ENCODE results near the gene CNOT8.

Gene CNOT8

DNA sequence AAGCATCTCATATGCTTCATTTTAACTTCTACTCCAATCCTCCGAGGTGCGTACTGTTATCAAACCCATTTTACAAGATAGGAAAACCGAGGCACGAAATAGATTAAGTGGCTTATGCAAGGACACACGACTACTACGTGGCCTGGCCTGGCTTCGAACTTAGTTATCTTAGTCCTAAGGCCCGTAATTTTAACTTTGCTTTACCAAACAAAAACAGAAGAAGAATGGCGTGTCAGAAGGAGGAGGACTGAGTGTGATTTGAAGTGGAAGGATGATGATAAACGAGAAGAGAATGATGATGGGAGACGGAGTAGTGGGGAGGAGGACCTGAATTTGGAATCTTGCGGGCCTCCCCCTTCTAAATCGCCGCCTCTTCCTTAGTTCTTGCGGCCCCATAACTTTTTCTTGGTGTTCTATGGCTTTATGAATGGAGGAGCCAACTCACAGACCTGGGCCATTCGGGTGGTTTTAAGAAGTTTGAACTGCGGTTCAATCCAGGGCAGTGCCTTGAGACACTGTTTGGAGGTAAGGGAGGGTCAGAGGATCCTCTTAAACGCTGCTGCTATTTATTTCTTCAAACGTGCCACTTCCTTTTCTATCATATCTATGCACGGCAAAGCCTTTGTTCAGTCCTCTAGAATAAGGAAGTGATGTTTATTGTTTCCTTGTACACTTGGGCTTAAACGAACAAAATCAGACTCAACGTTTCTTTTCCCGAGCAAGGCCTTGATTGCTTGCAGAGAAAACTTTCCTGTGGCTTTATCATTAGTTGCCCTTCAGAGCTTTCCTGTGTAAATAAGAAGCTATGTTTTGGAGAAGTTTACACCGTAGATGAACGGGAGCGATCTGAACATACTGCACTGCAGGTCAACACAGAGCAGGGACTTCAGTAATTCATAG, 795 bp downstream of the CNOT8 start:
- DNase-seq (ENCODE audit: insufficient read length, low spot score), result no peak
- no peak for FAIRE-seq
- TF ChIP-seq, protein P1, sequence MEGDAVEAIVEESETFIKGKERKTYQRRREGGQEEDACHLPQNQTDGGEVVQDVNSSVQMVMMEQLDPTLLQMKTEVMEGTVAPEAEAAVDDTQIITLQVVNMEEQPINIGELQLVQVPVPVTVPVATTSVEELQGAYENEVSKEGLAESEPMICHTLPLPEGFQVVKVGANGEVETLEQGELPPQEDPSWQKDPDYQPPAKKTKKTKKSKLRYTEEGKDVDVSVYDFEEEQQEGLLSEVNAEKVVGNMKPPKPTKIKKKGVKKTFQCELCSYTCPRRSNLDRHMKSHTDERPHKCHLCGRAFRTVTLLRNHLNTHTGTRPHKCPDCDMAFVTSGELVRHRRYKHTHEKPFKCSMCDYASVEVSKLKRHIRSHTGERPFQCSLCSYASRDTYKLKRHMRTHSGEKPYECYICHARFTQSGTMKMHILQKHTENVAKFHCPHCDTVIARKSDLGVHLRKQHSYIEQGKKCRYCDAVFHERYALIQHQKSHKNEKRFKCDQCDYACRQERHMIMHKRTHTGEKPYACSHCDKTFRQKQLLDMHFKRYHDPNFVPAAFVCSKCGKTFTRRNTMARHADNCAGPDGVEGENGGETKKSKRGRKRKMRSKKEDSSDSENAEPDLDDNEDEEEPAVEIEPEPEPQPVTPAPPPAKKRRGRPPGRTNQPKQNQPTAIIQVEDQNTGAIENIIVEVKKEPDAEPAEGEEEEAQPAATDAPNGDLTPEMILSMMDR (IDR thresholded peaks at IDR 0.05; ENCODE audit: insufficient read depth, missing control alignments), result no peak

DNA sequence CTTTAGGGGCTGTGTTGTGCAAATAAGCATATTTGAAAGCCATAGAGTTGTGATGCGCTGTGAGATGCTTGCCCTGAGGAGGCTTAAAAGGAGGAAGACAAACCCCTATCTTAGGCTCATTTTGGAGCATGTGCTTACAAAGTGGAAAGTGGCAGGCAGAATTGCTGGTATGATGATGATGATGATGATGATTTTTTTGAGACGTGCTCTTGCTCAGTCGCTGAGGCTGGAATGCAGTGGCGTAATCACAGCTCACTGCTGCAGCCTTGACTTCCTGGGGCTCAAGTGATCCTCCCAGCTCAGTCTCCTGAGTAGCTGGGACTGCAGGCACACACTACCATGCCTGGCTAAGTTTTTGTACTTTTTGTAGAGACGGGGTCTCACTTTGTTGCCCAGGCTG, 1.7 kb downstream of the CNOT8 start:
- no peak for DNase-seq (ENCODE audit: insufficient read length, low spot score)
- no peak for FAIRE-seq
- TF ChIP-seq, protein P1 (IDR thresholded peaks at IDR 0.05; ENCODE audit: insufficient read depth, missing control alignments), result no peak

DNA sequence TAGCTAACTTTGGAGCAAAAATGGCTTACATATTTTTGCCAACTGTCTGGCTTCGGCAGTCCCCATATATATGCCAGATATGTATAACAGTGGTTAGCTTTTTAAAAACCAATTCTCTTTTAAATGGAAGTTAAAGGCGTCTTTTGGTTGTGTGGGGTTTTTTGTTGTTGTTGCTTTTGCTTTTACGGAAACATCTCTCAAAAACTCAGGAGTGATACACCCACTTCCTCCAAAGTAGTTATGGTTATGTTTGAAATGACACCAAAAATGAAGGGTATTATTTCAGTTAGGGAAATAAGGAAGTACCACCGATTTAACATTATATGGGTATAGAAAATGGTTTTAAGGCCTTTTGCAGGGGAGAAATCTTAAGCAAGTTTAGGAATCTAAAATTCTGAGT, 2.3 kb downstream of the CNOT8 start:
- TF ChIP-seq, protein P1 (IDR thresholded peaks at IDR 0.05; ENCODE audit: insufficient read depth, missing control alignments), result no peak
- FAIRE-seq (no peak), DNase-seq (ENCODE audit: insufficient read length, low spot score) (no peak)

GRCh38 chr5:154861946-154862345, 3.5 kb downstream of the CNOT8 start:
- TF ChIP-seq, protein P1 (IDR thresholded peaks at IDR 0.05; ENCODE audit: insufficient read depth, missing control alignments), result no peak
- FAIRE-seq (no peak), DNase-seq (ENCODE audit: insufficient read length, low spot score) (no peak)

GRCh38 chr5:154862766-154863165, 4.3 kb downstream of the CNOT8 start:
- DNase-seq (ENCODE audit: insufficient read length, low spot score) (no peak), FAIRE-seq (no peak)

DNA sequence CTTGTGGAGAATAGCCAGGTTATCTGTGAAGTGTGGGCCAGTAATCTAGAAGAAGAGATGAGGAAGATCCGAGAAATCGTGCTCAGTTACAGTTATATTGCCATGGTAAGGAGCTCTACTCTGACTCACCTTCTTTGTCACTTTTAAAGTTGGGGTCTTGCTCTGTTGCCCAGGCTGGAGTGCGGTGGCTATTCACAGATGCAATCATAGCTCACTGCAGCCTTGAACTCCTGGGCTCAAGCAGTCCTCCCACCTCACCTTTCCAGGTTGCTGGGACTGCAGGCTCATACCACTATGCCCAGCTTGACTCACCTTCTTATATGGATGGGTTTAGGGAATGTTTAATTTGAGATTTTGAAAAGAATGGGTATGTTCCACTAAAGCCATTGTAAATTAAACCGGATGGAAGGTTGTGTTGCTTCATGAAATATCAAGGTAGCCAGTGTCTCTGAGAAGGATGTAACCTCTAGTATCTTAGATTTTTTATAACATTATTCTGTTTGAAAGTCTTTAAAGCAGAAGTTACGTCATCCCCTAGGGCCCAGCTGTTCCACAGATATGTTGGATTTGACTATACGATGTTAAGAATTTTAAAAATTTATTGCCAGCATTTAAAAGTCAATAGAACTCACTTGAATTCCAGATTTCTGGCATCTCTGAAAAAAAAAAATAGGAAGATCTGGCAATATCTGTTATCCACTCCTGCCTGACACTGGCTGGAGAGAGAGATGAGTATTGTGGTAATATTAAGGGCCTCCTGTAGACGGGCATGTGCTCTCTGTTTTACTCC, 5.1 kb downstream of the CNOT8 start:
- TF ChIP-seq, protein P1 (IDR thresholded peaks at IDR 0.05; ENCODE audit: insufficient read depth, missing control alignments), result no peak
- FAIRE-seq, result no peak
- no peak for DNase-seq (ENCODE audit: insufficient read length, low spot score)

More at GRCh38 chr5:154862766-154863165, 4.3 kb downstream of the CNOT8 start:
- TF ChIP-seq, protein P1 (IDR thresholded peaks at IDR 0.05; ENCODE audit: insufficient read depth, missing control alignments), result no peak

Measured in D721Med (cell line).